ENCODE measurements around the gene TK1. TPM values are rescaled to one million over a fixed set of nuclear protein-coding genes. Genes with fewer than 3 reads are reported as not detected.
A peak's percentile ranks its signal among the peaks of the same experiment; 100 is the strongest.

The TK1 gene
- total RNA-seq, 1 donor from 2014 or later = 16.2 TPM

- no peak for DNase-seq (ENCODE audit: extremely low spot score, unreplicated experiment)
- Mint-ChIP-seq H3K27ac (ENCODE audit: unreplicated experiment) (no peak overlapping the region), H3K36me3 (ENCODE audit: unreplicated experiment) (no peaks in the 10 kb centered on the region), H3K4me3 (ENCODE audit: unreplicated experiment) (no peak overlapping the region), H3K4me1 (ENCODE audit: unreplicated experiment) (peaks cover 21% of the 10 kb centered on the region), H3K9me3 (ENCODE audit: unreplicated experiment) (no peaks in the 10 kb centered on the region), H3K27me3 (ENCODE audit: unreplicated experiment) (no peaks in the 10 kb centered on the region)
- no peak for TF ChIP-seq CTCF (IDR thresholded peaks at IDR 0.05)
Observed at GRCh38 chr17:78132767-78133178, 54.1 kb downstream of the TK1 start.

- Mint-ChIP-seq H3K36me3 (ENCODE audit: unreplicated experiment) (no peaks in the 10 kb centered on the region), H3K27me3 (ENCODE audit: unreplicated experiment) (no peaks in the 10 kb centered on the region), H3K27ac (ENCODE audit: unreplicated experiment) (no peak overlapping the region), H3K4me3 (ENCODE audit: unreplicated experiment) (no peak overlapping the region), H3K9me3 (ENCODE audit: unreplicated experiment) (no peaks in the 10 kb centered on the region), H3K4me1 (ENCODE audit: unreplicated experiment) (peaks cover 26% of the 10 kb centered on the region)
- no peak for DNase-seq (ENCODE audit: extremely low spot score, unreplicated experiment)
- TF ChIP-seq CTCF (IDR thresholded peaks at IDR 0.05) = no peak
Observed at GRCh38 chr17:78132084-78132676, 54.7 kb downstream of the TK1 start.

- peaks cover 29% of the 10 kb centered on the region for H3K4me1 Mint-ChIP-seq (ENCODE audit: unreplicated experiment)
- peak; percentile 85 for DNase-seq (ENCODE audit: extremely low spot score, unreplicated experiment)
- TF ChIP-seq CTCF (IDR thresholded peaks at IDR 0.05) = no peak
- H3K27me3 Mint-ChIP-seq (ENCODE audit: unreplicated experiment) = no peaks in the 10 kb centered on the region
- H3K36me3 Mint-ChIP-seq (ENCODE audit: unreplicated experiment) = no peaks in the 10 kb centered on the region
- H3K9me3 Mint-ChIP-seq (ENCODE audit: unreplicated experiment) = no peaks in the 10 kb centered on the region
- no peak overlapping the region for H3K4me3 Mint-ChIP-seq (ENCODE audit: unreplicated experiment)
- H3K27ac Mint-ChIP-seq (ENCODE audit: unreplicated experiment) = no peak overlapping the region
Observed at GRCh38 chr17:78131172-78132083, 55.4 kb downstream of the TK1 start.

GRCh38 chr17:78130437-78131101 is 56.3 kb downstream of the TK1 start, which contains the start of gene TMC8:
Gene TMC8 (plus strand): TSS chr17:78130771. CDS start chr17:78131589, 818 bp downstream.
- DNase-seq (ENCODE audit: extremely low spot score, unreplicated experiment) = no peak
- TF ChIP-seq CTCF (IDR thresholded peaks at IDR 0.05) = no peak
- Mint-ChIP-seq H3K36me3 (ENCODE audit: unreplicated experiment) (no peaks in the 10 kb centered on the region), H3K27ac (ENCODE audit: unreplicated experiment) (peak within 1 kb of the TSS; percentile 47), H3K9me3 (ENCODE audit: unreplicated experiment) (no peaks in the 10 kb centered on the region), H3K4me3 (ENCODE audit: unreplicated experiment) (no peak within 1 kb of the TSS), H3K27me3 (ENCODE audit: unreplicated experiment) (no peaks in the 10 kb centered on the region), H3K4me1 (ENCODE audit: unreplicated experiment) (peaks cover 35% of the 10 kb centered on the region)

- no peak for TF ChIP-seq CTCF (IDR thresholded peaks at IDR 0.05)
- peak overlapping the region; percentile 47 for H3K27ac Mint-ChIP-seq (ENCODE audit: unreplicated experiment)
- H3K27me3 Mint-ChIP-seq (ENCODE audit: unreplicated experiment) = no peaks in the 10 kb centered on the region
- no peaks in the 10 kb centered on the region for H3K36me3 Mint-ChIP-seq (ENCODE audit: unreplicated experiment)
- H3K4me3 Mint-ChIP-seq (ENCODE audit: unreplicated experiment) = no peak overlapping the region
- no peaks in the 10 kb centered on the region for H3K9me3 Mint-ChIP-seq (ENCODE audit: unreplicated experiment)
- DNase-seq (ENCODE audit: extremely low spot score, unreplicated experiment) = no peak
- peaks cover 35% of the 10 kb centered on the region for H3K4me1 Mint-ChIP-seq (ENCODE audit: unreplicated experiment)
Observed at GRCh38 chr17:78130090-78130436, 56.8 kb downstream of the TK1 start.
